ENCODE results near the gene ANKH. TPM values are rescaled to one million over a fixed set of nuclear protein-coding genes. Genes with fewer than 3 reads are reported as not detected.
A peak's percentile ranks its signal among the peaks of the same experiment; 100 is the strongest.
"Not testable (repeated sequence)": the region's sequence is repeated elsewhere in the genome, so short reads cannot be mapped to it uniquely, and the experiment has no call there.

Gene ANKH
- total and polyA plus RNA-seq, 5 donors: 60.9 to 155 (median 134) TPM

DNA sequence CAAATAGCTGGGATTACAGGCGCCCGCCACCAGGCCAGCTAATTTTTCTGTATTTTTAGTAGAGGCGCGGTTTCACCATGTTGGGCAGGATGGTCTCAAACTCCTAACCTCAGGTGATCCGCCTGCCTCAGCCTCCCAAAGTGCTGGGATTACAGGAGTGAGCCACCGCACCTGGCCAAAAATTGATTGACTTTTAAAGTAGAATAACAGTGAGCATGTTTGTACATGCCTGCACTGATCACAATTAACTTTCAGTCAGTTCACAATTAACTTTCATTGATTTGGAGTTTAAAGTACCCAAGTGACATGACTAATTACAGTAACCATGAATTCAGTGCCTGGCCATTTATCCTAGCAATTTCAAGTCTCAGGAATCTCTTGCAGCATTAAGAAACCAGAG is 61.3 kb downstream of the ANKH start:
- intact Hi-C loops (cut with DNase I): no loop called here
- no peak for ATAC-seq
- no peak overlapping the region for H3K4me3 ChIP-seq (ENCODE audit: low read length)
- H3K27ac ChIP-seq (ENCODE audit: low read length): no peak overlapping the region
- H3K4me1 ChIP-seq (ENCODE audit: control insufficient read depth, insufficient read depth, low read length): peaks cover 15% of the 10 kb centered on the region
- H3K9me3 ChIP-seq (ENCODE audit: control insufficient read depth, low read length): peaks cover 2% of the 10 kb centered on the region
- no peak for DNase-seq
- WGBS: 94% methylated on average over 6 of the region's 6 CpGs
- no peaks in the 10 kb centered on the region for H3K27me3 ChIP-seq (ENCODE audit: control insufficient read depth, insufficient read depth)

DNA sequence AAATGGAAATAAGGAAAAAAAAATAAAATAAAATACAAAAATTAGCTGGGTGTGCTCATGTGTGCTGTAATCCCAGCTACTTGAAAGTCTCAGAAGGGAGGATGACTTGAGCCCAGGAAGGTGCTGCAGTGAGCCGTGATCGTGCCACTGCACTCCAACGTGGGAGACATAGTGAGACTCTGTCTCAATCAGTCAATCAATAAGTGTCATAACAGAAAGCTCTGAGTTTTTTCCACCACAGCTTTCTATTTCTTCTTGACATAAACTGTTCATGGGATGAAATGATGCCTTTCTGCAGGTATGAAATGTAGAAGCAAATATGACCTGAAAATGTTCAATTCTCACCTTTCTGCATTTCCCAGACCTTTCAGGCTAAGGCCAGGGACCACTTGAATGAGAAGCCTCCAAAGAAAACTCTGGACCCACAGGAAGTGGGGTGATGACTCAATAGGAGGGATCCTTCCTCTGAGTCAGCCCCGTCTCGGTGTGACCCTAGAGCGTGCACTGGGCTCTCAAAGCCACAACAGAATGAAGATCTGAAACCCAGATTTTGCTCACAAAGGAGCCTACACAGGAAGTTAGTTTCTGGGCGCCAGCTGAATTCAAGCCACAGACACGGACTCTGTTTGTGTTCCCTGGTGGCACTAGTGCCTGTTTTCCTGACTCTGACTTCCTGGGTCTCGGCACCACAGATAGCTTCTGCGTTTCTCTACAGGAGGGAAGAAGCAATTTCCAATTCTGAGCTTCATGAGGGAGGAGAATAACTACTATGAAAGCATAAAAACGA is 62.0 kb downstream of the ANKH start:
- WGBS: 45% methylated on average over 11 of the region's 11 CpGs
- peaks cover 4% of the 10 kb centered on the region for H3K9me3 ChIP-seq (ENCODE audit: control insufficient read depth, low read length)
- no peak overlapping the region for H3K27ac ChIP-seq (ENCODE audit: low read length)
- H3K4me3 ChIP-seq (ENCODE audit: low read length): no peak overlapping the region
- intact Hi-C loops (cut with DNase I): no loop called here
- H3K4me1 ChIP-seq (ENCODE audit: control insufficient read depth, insufficient read depth, low read length): peaks cover 15% of the 10 kb centered on the region
- no peaks in the 10 kb centered on the region for H3K27me3 ChIP-seq (ENCODE audit: control insufficient read depth, insufficient read depth)
- peak; percentile 84 to 92 for ATAC-seq
- peak; percentile 60 to 69 (median 65) for DNase-seq

DNA sequence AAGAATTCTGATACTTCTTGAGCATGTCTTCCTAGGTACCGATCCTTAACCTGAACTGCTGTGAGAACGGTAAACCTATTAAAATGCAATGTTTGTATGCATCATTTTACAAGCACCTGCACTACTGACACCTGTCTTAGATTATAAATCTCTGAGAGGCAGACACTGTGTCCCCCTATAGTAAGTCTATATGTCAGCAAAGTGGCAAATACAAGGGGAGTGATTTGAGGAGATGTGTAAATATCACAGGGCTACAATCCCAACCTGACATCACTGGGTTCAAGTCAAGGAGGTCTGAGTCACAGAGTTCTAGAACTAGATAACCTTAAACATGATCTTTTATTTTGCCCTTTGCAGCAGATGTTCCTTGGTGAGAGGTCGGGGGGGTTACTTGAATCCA is 64.1 kb downstream of the ANKH start:
- Histone ChIP-seq H3K9me3 (ENCODE audit: control insufficient read depth, low read length) (peaks cover 5% of the 10 kb centered on the region), H3K27ac (ENCODE audit: low read length) (no peak overlapping the region), H3K4me1 (ENCODE audit: control insufficient read depth, insufficient read depth, low read length) (peaks cover 10% of the 10 kb centered on the region), H3K4me3 (ENCODE audit: low read length) (no peak overlapping the region), H3K27me3 (ENCODE audit: control insufficient read depth, insufficient read depth) (no peaks in the 10 kb centered on the region)
- no peak for DNase-seq
- intact Hi-C loops (cut with DNase I): no loop called here
- WGBS: 95% methylated on average over 3 of the region's 3 CpGs
- no peak for ATAC-seq

DNA sequence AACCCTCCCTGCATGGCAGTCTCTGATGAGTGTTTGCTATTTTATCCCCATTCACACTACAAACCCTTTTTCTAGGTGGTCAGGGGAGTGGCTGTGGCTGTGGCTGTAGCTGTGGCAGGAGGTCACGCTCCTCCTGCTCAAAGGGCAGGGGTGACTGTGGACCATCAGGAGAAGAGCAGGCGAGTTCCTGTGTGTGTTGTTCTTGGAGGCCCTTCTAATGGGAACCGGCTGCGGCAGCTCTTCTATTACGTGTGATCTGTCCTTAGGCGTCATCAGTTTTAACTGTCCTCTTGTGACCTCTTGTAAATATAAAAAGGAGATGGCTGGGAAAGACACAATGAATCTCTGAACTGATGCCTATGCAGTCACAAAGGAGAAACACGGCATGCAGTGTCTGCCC is 65.1 kb downstream of the ANKH start:
- H3K4me1 ChIP-seq (ENCODE audit: control insufficient read depth, insufficient read depth, low read length): peaks cover 10% of the 10 kb centered on the region
- WGBS: 36% methylated on average over 7 of the region's 7 CpGs
- DNase-seq: peak; percentile 53 to 74 (median 68)
- H3K4me3 ChIP-seq (ENCODE audit: low read length): no peak overlapping the region
- H3K9me3 ChIP-seq (ENCODE audit: control insufficient read depth, low read length): peaks cover 5% of the 10 kb centered on the region
- no peak overlapping the region for H3K27ac ChIP-seq (ENCODE audit: low read length)
- peak; percentile 85 to 91 for ATAC-seq
- H3K27me3 ChIP-seq (ENCODE audit: control insufficient read depth, insufficient read depth): no peaks in the 10 kb centered on the region
- intact Hi-C loops (cut with DNase I): no loop called here

DNA sequence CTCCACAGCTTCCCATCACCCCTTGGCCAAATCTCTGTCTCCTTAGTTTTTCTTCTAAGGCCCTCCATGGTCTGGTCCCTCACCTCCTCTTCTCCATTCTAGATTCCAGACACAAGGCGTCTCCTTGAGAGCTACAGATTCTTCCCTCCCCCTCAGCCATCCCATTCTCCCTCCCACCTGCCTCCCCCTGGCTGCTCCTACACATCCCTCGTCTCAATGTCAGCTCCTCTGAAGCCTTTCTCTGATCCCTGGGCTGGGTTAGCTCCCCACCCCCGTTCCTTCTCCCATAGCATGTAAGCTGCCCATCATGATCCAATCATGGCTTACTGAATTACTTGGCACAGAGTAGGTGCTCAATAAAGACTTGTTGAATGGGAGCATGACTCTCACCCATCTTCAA is 69.0 kb downstream of the ANKH start:
- ATAC-seq (no peak), DNase-seq (no peak)
- no peaks in the 10 kb centered on the region for H3K27me3 ChIP-seq (ENCODE audit: control insufficient read depth, insufficient read depth)
- intact Hi-C loops (cut with DNase I): no loop called here
- 78% methylated on average over 3 of the region's 3 CpGs for WGBS
- H3K9me3 ChIP-seq (ENCODE audit: control insufficient read depth, low read length): peaks cover 5% of the 10 kb centered on the region
- no peak overlapping the region for H3K4me3 ChIP-seq (ENCODE audit: low read length)
- no peak overlapping the region for H3K27ac ChIP-seq (ENCODE audit: low read length)
- peaks cover 2% of the 10 kb centered on the region for H3K4me1 ChIP-seq (ENCODE audit: control insufficient read depth, insufficient read depth, low read length)

DNA sequence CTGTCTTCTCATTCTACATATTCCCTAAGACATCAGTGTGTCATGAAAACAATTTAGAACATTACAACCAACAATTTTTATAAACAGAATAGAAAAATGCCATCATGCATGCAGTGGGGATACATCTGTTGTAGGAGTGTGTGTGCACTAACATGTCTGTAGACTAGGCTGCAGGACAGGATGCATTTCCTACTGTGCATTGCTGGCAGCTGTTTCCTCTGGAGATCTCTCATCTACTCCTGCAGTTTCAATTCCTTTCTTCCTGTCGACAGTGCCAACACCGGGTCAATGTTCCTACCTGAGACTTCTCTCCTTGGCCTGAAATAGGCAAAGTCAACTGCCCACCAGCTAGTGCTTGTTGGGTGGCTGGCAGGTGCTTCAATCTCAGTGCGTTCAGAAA is 69.8 kb downstream of the ANKH start:
- peaks cover 2% of the 10 kb centered on the region for H3K4me1 ChIP-seq (ENCODE audit: control insufficient read depth, insufficient read depth, low read length)
- no peak overlapping the region for H3K27ac ChIP-seq (ENCODE audit: low read length)
- DNase-seq: no peak
- no peaks in the 10 kb centered on the region for H3K27me3 ChIP-seq (ENCODE audit: control insufficient read depth, insufficient read depth)
- ATAC-seq: no peak
- no peak overlapping the region for H3K4me3 ChIP-seq (ENCODE audit: low read length)
- intact Hi-C loops (cut with DNase I): no loop called here
- peaks cover 6% of the 10 kb centered on the region for H3K9me3 ChIP-seq (ENCODE audit: control insufficient read depth, low read length)
- 69% methylated on average over 3 of the region's 3 CpGs for WGBS

DNA sequence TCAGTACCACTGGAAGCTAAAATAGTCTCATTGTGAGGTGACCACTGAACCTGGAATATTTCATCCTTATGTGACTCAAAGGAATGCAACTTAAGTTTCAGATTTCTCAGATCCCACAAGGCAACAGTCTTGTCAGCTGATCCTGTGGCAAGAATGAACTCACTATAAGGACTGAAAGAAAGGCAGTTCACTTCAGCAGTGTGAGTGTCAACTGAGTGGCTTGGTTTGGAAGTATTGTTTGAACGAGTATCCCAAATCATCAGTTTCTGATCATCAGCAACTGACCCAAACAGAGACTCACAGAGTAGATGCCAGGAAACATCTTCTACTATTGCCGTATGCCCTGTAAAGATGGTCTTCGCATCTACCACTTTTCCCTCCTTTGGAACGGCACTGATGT is 74.2 kb downstream of the ANKH start:
- DNase-seq; H3K27ac ChIP-seq (ENCODE audit: low read length); intact Hi-C loops (cut with DNase I); ATAC-seq; H3K4me1 ChIP-seq (ENCODE audit: control insufficient read depth, insufficient read depth, low read length); H3K9me3 ChIP-seq (ENCODE audit: control insufficient read depth, low read length); H3K4me3 ChIP-seq (ENCODE audit: low read length); H3K27me3 ChIP-seq (ENCODE audit: control insufficient read depth, insufficient read depth): not testable (repeated sequence)
- WGBS: 97% methylated on average over 4 of the region's 4 CpGs

DNA sequence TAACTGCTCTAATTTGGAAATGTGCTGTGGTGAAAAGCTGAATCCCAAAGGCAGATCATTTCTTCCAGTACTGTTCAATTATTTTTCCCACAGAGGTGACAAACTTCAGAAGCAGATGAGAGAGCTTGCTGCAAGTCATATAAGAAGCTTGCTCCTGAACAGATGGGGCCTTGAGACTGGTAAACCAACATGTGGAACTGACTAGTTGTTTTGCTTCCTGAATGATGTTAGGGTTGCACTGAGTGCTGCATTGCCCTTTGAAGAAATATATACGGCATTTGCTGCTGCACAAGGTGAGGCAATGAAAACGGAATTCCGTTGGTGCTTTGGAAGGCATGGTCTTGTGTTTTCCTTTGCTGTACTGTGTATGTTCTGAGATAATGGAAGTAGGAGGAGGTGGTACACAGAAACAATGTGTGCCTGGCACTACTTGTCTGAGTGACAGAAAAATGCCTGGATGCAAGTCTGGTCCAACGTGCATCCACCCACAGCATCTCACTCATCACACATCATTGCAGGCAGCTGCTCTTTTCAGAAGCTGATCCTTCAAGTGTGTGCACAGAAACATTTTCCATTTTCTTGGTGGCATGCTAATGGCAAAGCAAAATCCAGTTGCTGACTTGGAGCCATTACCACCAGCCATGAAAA is 76.9 kb downstream of the ANKH start:
- intact Hi-C loops (cut with DNase I): no loop called here
- H3K27ac ChIP-seq (ENCODE audit: low read length): no peak overlapping the region
- H3K27me3 ChIP-seq (ENCODE audit: control insufficient read depth, insufficient read depth): no peaks in the 10 kb centered on the region
- H3K9me3 ChIP-seq (ENCODE audit: control insufficient read depth, low read length): peaks cover 7% of the 10 kb centered on the region
- 72% methylated on average over 4 of the region's 4 CpGs for WGBS
- no peak overlapping the region for H3K4me3 ChIP-seq (ENCODE audit: low read length)
- DNase-seq (no peak), ATAC-seq (no peak)
- H3K4me1 ChIP-seq (ENCODE audit: control insufficient read depth, insufficient read depth, low read length): no peaks in the 10 kb centered on the region

DNA sequence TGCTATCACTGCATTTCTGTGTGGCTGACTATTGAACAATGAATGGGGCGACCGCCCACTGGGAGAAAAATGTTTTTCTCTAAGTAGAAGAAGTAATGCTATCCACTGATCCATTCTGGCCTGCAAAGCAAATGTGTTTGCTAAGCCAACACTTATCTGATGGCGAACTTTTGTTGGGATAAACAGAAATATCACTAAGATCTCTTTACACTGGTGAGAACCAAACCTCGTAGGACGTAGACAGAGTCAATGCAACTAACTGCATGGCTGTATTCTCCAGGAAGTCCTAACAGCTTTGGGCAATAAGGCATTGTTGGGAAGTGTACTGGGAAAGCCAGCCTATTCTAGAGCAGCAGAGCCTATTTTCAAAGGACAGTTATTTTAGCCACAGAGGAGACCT is 77.7 kb downstream of the ANKH start:
- Histone ChIP-seq H3K27me3 (ENCODE audit: control insufficient read depth, insufficient read depth) (no peaks in the 10 kb centered on the region), H3K4me1 (ENCODE audit: control insufficient read depth, insufficient read depth, low read length) (no peaks in the 10 kb centered on the region), H3K4me3 (ENCODE audit: low read length) (no peak overlapping the region), H3K27ac (ENCODE audit: low read length) (no peak overlapping the region), H3K9me3 (ENCODE audit: control insufficient read depth, low read length) (peaks cover 7% of the 10 kb centered on the region)
- no peak for DNase-seq
- WGBS: 95% methylated on average over 5 of the region's 5 CpGs
- no peak for ATAC-seq
- intact Hi-C loops (cut with DNase I): no loop called here

DNA sequence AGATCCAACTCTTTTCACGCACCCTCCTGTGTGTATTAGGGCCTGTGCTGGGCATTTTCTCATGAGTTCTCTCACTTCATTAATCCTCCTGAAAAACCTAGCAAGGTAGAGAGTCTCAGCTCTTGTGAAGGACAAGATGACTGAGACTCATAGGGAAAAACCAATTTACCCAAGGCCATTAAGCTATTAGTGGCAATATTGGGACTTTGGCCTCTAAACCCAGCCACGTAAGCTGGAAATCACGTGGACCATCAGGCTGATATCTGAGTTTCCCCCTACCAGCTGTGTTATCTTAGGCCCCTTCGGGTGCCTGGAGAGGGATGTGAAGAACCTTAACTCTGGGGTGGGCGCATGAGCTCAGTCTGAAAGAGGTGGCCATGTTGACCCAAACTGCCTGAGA is 80.7 kb downstream of the ANKH start:
- intact Hi-C loops (cut with DNase I): no loop called here
- Histone ChIP-seq H3K9me3 (ENCODE audit: control insufficient read depth, low read length) (peaks cover 5% of the 10 kb centered on the region), H3K4me3 (ENCODE audit: low read length) (no peak overlapping the region), H3K27ac (ENCODE audit: low read length) (no peak overlapping the region), H3K27me3 (ENCODE audit: control insufficient read depth, insufficient read depth) (no peaks in the 10 kb centered on the region), H3K4me1 (ENCODE audit: control insufficient read depth, insufficient read depth, low read length) (no peaks in the 10 kb centered on the region)
- ATAC-seq (no peak), DNase-seq (no peak)
- 98% methylated on average over 5 of the region's 5 CpGs for WGBS

DNA sequence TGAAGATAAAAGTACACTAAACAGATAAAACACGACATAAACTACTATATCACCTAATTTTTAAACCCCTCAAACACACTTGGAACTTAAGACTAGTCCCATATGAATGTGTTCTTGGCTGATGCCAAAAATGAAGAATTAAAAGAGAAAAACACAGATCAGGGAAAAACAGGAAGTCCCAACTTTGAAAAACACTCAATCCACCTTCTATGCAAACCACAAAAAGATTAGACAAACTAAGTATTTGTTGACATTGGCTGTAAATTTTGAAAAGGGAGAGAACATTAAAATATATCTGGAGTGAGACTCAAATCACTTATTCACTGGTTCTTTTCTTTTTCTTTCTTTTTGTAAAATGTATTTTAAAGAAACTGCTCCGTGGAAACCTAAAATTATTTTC is 81.4 kb downstream of the ANKH start:
- no peaks in the 10 kb centered on the region for H3K27me3 ChIP-seq (ENCODE audit: control insufficient read depth, insufficient read depth)
- no peak for DNase-seq
- no peak overlapping the region for H3K27ac ChIP-seq (ENCODE audit: low read length)
- no peaks in the 10 kb centered on the region for H3K4me1 ChIP-seq (ENCODE audit: control insufficient read depth, insufficient read depth, low read length)
- 52% methylated on average over 2 of the region's 2 CpGs for WGBS
- intact Hi-C loops (cut with DNase I): no loop called here
- ATAC-seq: no peak
- H3K4me3 ChIP-seq (ENCODE audit: low read length): no peak overlapping the region
- H3K9me3 ChIP-seq (ENCODE audit: control insufficient read depth, low read length): peaks cover 5% of the 10 kb centered on the region
